ENCODE data around the gene BCAS3. TPM values are rescaled to one million over a fixed set of nuclear protein-coding genes. Genes with fewer than 3 reads are reported as not detected.

BCAS3 gene
- total RNA-seq, 1 donor from 2014 or later: 15.2 TPM

DNA sequence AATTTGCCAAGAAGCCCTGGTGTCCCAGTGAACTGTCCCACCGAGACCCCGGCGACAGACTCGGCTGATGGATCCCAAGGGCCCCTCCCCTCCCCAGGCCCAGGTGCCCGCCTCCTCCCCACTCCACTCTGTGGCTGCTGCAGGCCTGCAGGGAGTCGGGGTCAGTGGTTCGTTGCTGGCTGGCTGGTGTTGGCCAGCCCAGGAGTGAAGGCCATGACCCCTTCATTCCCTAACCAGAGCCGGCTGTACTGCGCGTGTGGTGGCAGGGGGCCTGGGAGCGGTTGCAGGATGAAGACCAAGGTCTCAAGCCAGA is 712.8 kb downstream of the BCAS3 start:
- TF ChIP-seq, protein P1, sequence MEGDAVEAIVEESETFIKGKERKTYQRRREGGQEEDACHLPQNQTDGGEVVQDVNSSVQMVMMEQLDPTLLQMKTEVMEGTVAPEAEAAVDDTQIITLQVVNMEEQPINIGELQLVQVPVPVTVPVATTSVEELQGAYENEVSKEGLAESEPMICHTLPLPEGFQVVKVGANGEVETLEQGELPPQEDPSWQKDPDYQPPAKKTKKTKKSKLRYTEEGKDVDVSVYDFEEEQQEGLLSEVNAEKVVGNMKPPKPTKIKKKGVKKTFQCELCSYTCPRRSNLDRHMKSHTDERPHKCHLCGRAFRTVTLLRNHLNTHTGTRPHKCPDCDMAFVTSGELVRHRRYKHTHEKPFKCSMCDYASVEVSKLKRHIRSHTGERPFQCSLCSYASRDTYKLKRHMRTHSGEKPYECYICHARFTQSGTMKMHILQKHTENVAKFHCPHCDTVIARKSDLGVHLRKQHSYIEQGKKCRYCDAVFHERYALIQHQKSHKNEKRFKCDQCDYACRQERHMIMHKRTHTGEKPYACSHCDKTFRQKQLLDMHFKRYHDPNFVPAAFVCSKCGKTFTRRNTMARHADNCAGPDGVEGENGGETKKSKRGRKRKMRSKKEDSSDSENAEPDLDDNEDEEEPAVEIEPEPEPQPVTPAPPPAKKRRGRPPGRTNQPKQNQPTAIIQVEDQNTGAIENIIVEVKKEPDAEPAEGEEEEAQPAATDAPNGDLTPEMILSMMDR (conservative IDR thresholded peaks at IDR 0.05; ENCODE audit: low read depth, low read length): no peak
- H3K4me3 ChIP-seq (ENCODE audit: low read depth, low read length): no peak overlapping the region

DNA sequence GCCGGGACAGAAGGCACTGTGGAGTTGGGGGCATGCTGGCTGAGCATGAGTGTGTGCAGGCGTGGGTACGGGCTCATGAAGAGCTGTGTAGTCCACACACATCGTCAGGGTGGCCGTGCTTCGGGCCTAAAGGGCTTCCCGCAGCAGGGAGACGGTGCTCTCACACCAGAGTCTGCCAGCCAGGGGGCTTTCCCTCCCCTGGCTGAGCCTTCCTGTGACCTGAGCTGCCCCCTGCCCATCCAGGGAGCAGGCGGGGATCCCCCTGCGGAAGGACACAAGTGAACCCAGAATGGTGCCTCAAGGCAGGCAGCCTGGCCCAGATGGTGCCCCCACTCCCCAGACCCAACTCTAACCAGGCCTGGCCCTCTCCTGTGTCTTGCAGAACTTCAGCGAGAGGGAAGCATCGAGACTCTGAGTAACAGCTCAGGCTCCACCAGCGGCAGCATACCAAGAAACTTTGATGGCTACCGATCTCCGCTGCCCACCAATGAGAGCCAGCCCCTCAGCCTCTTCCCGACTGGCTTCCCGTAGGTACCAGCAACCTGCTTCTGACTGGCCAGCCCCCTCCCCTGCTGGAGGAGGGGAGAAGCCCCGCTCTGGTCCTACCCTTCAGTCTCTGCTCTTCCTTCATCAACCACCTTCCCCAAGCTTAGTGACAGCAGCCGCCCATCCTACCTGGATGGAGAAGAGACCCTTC is 714.1 kb downstream of the BCAS3 start:
- TF ChIP-seq, protein P1 (conservative IDR thresholded peaks at IDR 0.05; ENCODE audit: low read depth, low read length): no peak
- H3K4me3 ChIP-seq (ENCODE audit: low read depth, low read length): no peak overlapping the region
- no peak for DNase-seq (ENCODE audit: low read depth)

More for the DNA sequence above, 712.8 kb downstream of the BCAS3 start:
- no peak for DNase-seq (ENCODE audit: low read depth)

DNA sequence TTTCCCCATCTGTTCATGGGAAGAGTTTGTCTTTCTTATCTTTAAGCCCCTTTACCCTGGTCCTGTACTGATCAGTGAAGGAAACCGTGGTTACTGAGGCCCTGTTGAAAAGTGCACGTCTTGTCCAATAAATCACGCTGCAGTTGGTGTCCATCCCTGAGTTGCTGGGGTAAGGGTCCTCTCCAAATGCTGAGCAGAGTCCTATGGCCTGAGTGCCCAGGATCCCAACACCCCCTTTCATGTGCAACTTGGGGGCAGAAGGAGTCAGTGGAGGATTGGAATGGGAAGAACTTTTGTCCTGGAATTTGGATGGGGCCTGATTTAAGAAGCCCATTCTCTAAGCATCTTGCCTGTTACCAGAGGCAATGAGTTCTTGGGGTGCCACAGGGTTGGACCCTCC is 715.0 kb downstream of the BCAS3 start:
- H3K4me3 ChIP-seq (ENCODE audit: low read depth, low read length): no peak overlapping the region
- TF ChIP-seq, protein P1 (conservative IDR thresholded peaks at IDR 0.05; ENCODE audit: low read depth, low read length): no peak
- DNase-seq (ENCODE audit: low read depth): no peak

DNA sequence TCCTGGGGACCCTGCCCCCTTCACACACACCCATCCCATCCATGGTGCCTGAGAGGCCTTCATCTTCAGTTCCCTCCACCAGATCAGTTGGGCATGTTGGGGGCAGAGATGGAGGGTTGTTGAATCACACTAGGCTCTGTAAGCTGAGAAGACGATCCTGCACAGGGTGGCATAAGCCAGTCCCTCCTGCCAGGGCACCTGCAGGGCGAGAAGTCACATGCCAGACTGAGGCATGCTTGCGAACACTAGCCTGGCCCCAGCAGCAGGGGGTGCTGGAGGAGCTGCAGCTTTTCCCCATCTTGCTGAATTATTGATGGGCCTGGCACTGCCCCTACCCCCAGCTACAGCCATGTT is 715.9 kb downstream of the BCAS3 start:
- H3K4me3 ChIP-seq (ENCODE audit: low read depth, low read length): no peak overlapping the region
- no peak for DNase-seq (ENCODE audit: low read depth)
- TF ChIP-seq, protein P1 (conservative IDR thresholded peaks at IDR 0.05; ENCODE audit: low read depth, low read length): peak; percentile 52

DNA sequence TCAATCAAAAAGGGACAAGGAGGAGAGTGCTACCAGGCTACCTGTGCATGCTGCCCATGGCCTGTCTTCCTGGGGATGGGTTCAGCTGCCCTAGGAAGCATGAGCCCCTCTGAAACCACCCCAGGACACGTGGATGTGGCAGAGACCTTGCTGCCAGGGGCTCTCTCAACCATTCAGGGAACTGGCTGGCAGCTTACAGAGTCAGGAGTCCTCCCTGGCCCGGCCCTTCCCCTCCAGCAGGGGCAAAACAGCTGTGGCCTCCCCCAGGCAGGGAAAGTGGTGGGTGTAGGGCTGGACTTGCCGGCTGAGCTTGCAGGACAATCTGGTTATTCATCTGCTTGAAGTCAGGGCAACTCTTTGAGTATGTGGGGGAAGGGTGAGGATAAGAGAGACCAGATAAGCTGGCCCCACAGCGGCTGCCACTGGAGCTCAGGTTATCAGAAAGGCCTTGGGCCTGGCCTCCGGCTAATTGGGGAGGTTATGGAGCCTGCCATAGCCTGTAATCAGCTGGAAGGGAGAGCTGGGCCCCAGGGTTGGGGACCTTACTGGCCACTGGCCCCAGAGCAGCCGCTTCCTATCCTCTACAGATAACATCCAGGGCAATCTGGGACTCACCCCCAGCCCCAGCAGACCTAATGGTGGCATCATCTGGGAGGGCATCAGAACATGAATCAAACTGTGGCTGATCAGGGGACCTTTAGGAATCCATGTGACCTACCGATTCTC is 716.4 kb downstream of the BCAS3 start:
- no peak for DNase-seq (ENCODE audit: low read depth)
- no peak overlapping the region for H3K4me3 ChIP-seq (ENCODE audit: low read depth, low read length)
- TF ChIP-seq, protein P1 (conservative IDR thresholded peaks at IDR 0.05; ENCODE audit: low read depth, low read length): no peak

DNA sequence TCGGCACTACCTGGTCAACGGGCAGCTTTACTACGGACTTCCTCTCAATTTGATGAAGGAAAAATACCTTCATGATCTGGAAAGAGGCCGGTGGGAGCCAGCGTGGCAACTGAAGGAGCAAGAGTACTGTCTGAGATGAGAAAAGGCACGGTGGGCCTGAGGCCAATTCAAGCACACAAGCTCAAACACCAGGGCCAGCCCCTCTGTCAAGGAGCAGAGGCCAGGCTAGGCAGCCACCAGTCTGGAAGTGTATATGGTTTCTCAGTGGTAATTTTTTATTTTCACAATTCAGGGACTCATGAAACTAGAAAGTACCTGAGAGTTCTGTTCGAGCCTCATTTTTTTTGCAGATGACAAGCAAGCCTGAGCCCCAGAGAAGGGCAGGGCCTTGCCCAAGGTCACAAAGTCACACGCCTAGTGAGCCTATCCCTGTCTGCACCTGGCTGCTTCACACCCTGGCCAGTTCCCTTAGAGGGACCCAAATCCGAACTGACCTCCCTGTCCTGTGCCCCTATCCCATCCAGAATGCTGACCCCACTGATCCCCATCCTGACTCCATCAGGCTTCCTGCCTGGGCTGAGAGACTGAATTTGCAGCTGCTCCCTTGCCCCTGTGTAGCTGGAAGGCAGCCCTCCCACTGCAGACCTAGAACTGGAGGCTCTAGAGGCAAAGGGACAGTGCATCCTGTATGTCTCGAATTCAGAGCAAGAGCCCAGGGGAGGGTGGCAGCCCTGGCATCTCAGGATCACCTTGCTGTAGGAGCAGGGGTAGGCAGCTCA is 717.2 kb downstream of the BCAS3 start:
- TF ChIP-seq, protein P1 (conservative IDR thresholded peaks at IDR 0.05; ENCODE audit: low read depth, low read length): no peak
- no peak overlapping the region for H3K4me3 ChIP-seq (ENCODE audit: low read depth, low read length)
- no peak for DNase-seq (ENCODE audit: low read depth)
